ENCODE measurements around the gene MBNL2.

DNA sequence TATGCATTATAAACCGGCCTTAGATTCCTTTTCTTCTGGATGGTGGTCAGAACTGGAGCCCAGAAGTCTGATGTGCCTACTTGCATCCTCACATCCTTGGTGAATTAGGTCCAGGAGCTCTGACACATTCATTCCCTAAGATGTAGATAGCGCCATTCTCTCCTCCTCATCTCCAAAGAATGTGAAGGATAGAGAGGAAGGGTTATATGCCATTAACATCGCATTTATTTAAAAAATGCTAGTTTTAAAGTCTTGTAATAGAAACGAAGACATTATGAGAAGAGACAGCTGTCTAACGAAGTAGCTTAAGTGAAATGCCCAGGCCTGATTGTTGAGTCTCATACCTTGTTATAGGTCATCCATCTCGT lies 9.7 kb downstream of the MBNL2 start:
- TF ChIP-seq YY1 (IDR thresholded peaks at IDR 0.05; ENCODE audit: low read depth) (no peak), TCF12 (IDR thresholded peaks at IDR 0.05; ENCODE audit: low read depth) (no peak)
